PFSK-1 (cell line): Measurements from ENCODE around the gene CRIP1.

Experiments used
- FOXP2 ChIP-seq: optimal IDR thresholded peaks from 2 replicates; pipeline ENCODE3; 2011; ENCODE audit warnings: borderline replicate concordance, control low read depth, inconsistent platforms; ENCODE audit not compliant: insufficient read depth; ENCODE audit errors: extremely low read length, extremely low read depth
- POLR2AphosphoS5 ChIP-seq: IDR thresholded peaks from 2 replicates; pipeline ENCODE4 v1.6.1; 2012; ENCODE audit warnings: low read depth, mild to moderate bottlenecking, control low read depth, low read length, moderate library complexity
- REST ChIP-seq, 2 experiments: IDR thresholded peaks; 2 replicates each; pipeline versions ENCODE4 v1.6.1 to v1.8.0; 2011 to 2012; ENCODE audit warnings: low read depth in 2 of 2, low read length in 2 of 2, control low read depth in 1 of 2, inconsistent platforms in 1 of 2, mild to moderate bottlenecking in 1 of 2, moderate library complexity in 1 of 2; ENCODE audit not compliant: insufficient read depth in 1 of 2
- SIN3A ChIP-seq: IDR thresholded peaks from 2 replicates; pipeline ENCODE4 v1.6.1; 2012; ENCODE audit warnings: mild to moderate bottlenecking, low read length, moderate library complexity, borderline replicate concordance; ENCODE audit not compliant: insufficient read depth
- TAF1 ChIP-seq: IDR thresholded peaks from 2 replicates; pipeline ENCODE4 v1.6.1; 2012; ENCODE audit warnings: low read length, control low read depth, borderline replicate concordance; ENCODE audit not compliant: insufficient read depth

The CRIP1 gene

GRCh38 chr14:105474483-105475268 is 12.0 kb upstream of the CRIP1 start, which contains the start of gene CRIP2:
CRIP2 (plus strand) TSS chr14:105474821; CDS start chr14:105474863, 42 bp downstream.
- TF ChIP-seq FOXP2 (no peak), POLR2AphosphoS5 (no peak), SIN3A (no peak), REST (IDR thresholded peaks at IDR 0.05; ENCODE audit: insufficient read depth in 1 of 2, low read depth in 2 of 2, low read length in 2 of 2) (no peak), TAF1 (no peak)

GRCh38 chr14:105475269-105476096 is 11.2 kb upstream of the CRIP1 start:
- TF ChIP-seq POLR2AphosphoS5 (no peak), REST (IDR thresholded peaks at IDR 0.05; ENCODE audit: insufficient read depth in 1 of 2, low read depth in 2 of 2, low read length in 2 of 2) (no peak), TAF1 (no peak), SIN3A (no peak), FOXP2 (no peak)

GRCh38 chr14:105476097-105476830 is 10.4 kb upstream of the CRIP1 start:
- TF ChIP-seq REST (IDR thresholded peaks at IDR 0.05; ENCODE audit: insufficient read depth in 1 of 2, low read depth in 2 of 2, low read length in 2 of 2), result no peak
- no peak for TF ChIP-seq POLR2AphosphoS5
- no peak for TF ChIP-seq FOXP2
- TF ChIP-seq TAF1, result no peak
- TF ChIP-seq SIN3A, result no peak

- TF ChIP-seq REST (IDR thresholded peaks at IDR 0.05; ENCODE audit: insufficient read depth in 1 of 2, low read depth in 2 of 2, low read length in 2 of 2) (no peak), SIN3A (no peak), POLR2AphosphoS5 (no peak)
These were observed 9.6 kb upstream of the CRIP1 start for GRCh38 chr14:105476831-105477659.
